CD4-positive, alpha-beta T cell (primary cell): ENCODE data around the gene SPRED2. TPM values are rescaled to one million over a fixed set of nuclear protein-coding genes. Genes with fewer than 3 reads are reported as not detected.

Experiments
- ATAC-seq: fragments of 200-7000 bp; cut with Tn5 transposase; one replicate; pipeline ENCODE4 v1.10.0; 2022; ENCODE audit warnings: mild to moderate bottlenecking; ENCODE audit not compliant: poor library complexity
- CTCF ChIA-PET: fragments of 350-600 bp; sonication (Branson Sonifier 250); formaldehyde crosslinking; loops from one replicate; lab custom pipeline; 2021; ENCODE audit warnings: antibody characterized with exemption, inconsistent platforms; lab: Charles Lee
- POLR2A ChIA-PET: fragments of 350-600 bp; sonication (Branson Sonifier 250); formaldehyde crosslinking; loops from one replicate; lab custom pipeline; 2021; ENCODE audit warnings: antibody characterized with exemption, inconsistent platforms; lab: Charles Lee
- DNase-seq, 14 experiments: peaks; one replicate each; pipeline ENCODE4 v3.0.0-alpha.2; 2013 to 2020; ENCODE audit warnings: mixed read lengths in 2 of 14
- H3K27ac ChIP-seq, 2 donors: one replicate each; pipeline versions ENCODE4 v1.5.1 to v1.7.0; 2013; ENCODE audit warnings: low read length in 2 of 2, low read depth in 1 of 2, mild to moderate bottlenecking in 1 of 2
- H3K27me3 ChIP-seq, 2 experiments: 1 replicate in 1 of 2; 2 replicates in 1 of 2; pipeline versions ENCODE4 v1.6.1 to v1.7.0; 2013; ENCODE audit warnings: low read length in 2 of 2, control low read depth in 1 of 2, mild to moderate bottlenecking in 1 of 2, moderate library complexity in 1 of 2; ENCODE audit not compliant: insufficient read depth in 2 of 2, control insufficient read depth in 1 of 2
- H3K36me3 ChIP-seq: one replicate; pipeline ENCODE4 v1.6.1; 2013; ENCODE audit warnings: low read length, control low read depth; ENCODE audit not compliant: insufficient read depth
- H3K4me1 ChIP-seq: one replicate; pipeline ENCODE4 v1.6.1; 2013; ENCODE audit warnings: low read length, control low read depth; ENCODE audit not compliant: insufficient read depth
- H3K4me3 ChIP-seq: one replicate; pipeline ENCODE4 v1.5.1; 2013; ENCODE audit warnings: mild to moderate bottlenecking, low read length, moderate library complexity
- H3K9me3 ChIP-seq, 2 experiments: 1 replicate in 1 of 2; 2 replicates in 1 of 2; pipeline versions ENCODE4 v1.6.1 to v1.7.0; 2013; ENCODE audit warnings: low read length in 2 of 2, mild to moderate bottlenecking in 2 of 2, control low read depth in 1 of 2, moderate library complexity in 1 of 2; ENCODE audit not compliant: control insufficient read depth in 1 of 2, insufficient read depth in 1 of 2
- H3K27ac Mint-ChIP-seq: one replicate; pipeline ENCODE4 v1.8.0; 2020; ENCODE audit warnings: mixed read lengths
- H3K27me3 Mint-ChIP-seq: one replicate; pipeline ENCODE4 v1.8.0; 2021; ENCODE audit warnings: mixed read lengths
- H3K36me3 Mint-ChIP-seq: one replicate; pipeline ENCODE4 v1.8.0; 2021; ENCODE audit warnings: low read depth, mixed read lengths
- H3K4me1 Mint-ChIP-seq: one replicate; pipeline ENCODE4 v1.8.0; 2021; ENCODE audit warnings: low read depth, mixed read lengths
- H3K4me3 Mint-ChIP-seq: one replicate; pipeline ENCODE4 v1.8.0; 2020; ENCODE audit warnings: mild to moderate bottlenecking, mixed read lengths
- H3K9me3 Mint-ChIP-seq: one replicate; pipeline ENCODE4 v1.8.0; 2020; ENCODE audit warnings: mixed read lengths
- CTCF ChIP-seq: fragments of 200-600 bp; IDR thresholded peaks from one replicate; pipeline ENCODE4 v1.8.0; 2022; ENCODE audit warnings: antibody characterized with exemption, mild to moderate bottlenecking
- intact Hi-C, 2 experiments: fragments of 100-400 bp; cut with DNase I in 1 of 2; cut with micrococcal nuclease in 1 of 2; formaldehyde crosslinking; loops; one replicate each; pipeline versions ENCODE4 v1.15.1 to v1.9.0; 2023 to 2025; cut with DNase I, micrococcal nuclease
- total RNA-seq, 174 experiments: library from RNA in 2 of 174; stranded (reverse) in 2 of 174; gene quantifications; one replicate each; pipeline ENCODE4 v1.2.3 and lab custom pipeline; 2021 to 2026

Gene SPRED2
- total RNA-seq, 2 experiments from 2014 or later = 2.5 to 2.8 TPM

- Histone ChIP-seq H3K36me3 (no peaks in the 10 kb centered on the region), H3K9me3 (no peaks in the 10 kb centered on the region), H3K4me1 (peaks cover 6% of the 10 kb centered on the region), H3K27ac (no peak overlapping the region), H3K27me3 (no peaks in the 10 kb centered on the region), H3K4me3 (no peak overlapping the region)
- intact Hi-C loops = no loop called here
- no peaks in the 10 kb centered on the region for H3K27me3 Mint-ChIP-seq
- H3K36me3 Mint-ChIP-seq = no peaks in the 10 kb centered on the region
- ChIA-PET POLR2A (no interaction called here), CTCF (no interaction called here)
- no peak for TF ChIP-seq CTCF
- DNase-seq = peak in 2 of 14 experiments; percentile 6 to 27
- H3K4me1 Mint-ChIP-seq = peaks cover 5% of the 10 kb centered on the region
- H3K27ac Mint-ChIP-seq = no peak overlapping the region
- H3K4me3 Mint-ChIP-seq = no peak overlapping the region
- ATAC-seq = peak; percentile 44
- H3K9me3 Mint-ChIP-seq = no peaks in the 10 kb centered on the region
Measured at GRCh38 chr2:65320042-65320725, 112.2 kb downstream of the SPRED2 start.

- Mint-ChIP-seq H3K9me3 (no peaks in the 10 kb centered on the region), H3K36me3 (no peaks in the 10 kb centered on the region), H3K27ac (no peak overlapping the region), H3K4me1 (peaks cover 5% of the 10 kb centered on the region), H3K4me3 (no peak overlapping the region), H3K27me3 (no peaks in the 10 kb centered on the region)
- DNase-seq = no peak
- H3K27ac ChIP-seq = no peak overlapping the region
- no peaks in the 10 kb centered on the region for H3K27me3 ChIP-seq
- CTCF ChIA-PET = no interaction called here
- TF ChIP-seq CTCF = no peak
- H3K4me3 ChIP-seq = no peak overlapping the region
- H3K36me3 ChIP-seq = no peaks in the 10 kb centered on the region
- POLR2A ChIA-PET = no interaction called here
- intact Hi-C loops = no loop called here
- no peaks in the 10 kb centered on the region for H3K9me3 ChIP-seq
- no peak for ATAC-seq
- peaks cover 6% of the 10 kb centered on the region for H3K4me1 ChIP-seq
Measured at GRCh38 chr2:65319674-65320041, 112.7 kb downstream of the SPRED2 start.

DNA sequence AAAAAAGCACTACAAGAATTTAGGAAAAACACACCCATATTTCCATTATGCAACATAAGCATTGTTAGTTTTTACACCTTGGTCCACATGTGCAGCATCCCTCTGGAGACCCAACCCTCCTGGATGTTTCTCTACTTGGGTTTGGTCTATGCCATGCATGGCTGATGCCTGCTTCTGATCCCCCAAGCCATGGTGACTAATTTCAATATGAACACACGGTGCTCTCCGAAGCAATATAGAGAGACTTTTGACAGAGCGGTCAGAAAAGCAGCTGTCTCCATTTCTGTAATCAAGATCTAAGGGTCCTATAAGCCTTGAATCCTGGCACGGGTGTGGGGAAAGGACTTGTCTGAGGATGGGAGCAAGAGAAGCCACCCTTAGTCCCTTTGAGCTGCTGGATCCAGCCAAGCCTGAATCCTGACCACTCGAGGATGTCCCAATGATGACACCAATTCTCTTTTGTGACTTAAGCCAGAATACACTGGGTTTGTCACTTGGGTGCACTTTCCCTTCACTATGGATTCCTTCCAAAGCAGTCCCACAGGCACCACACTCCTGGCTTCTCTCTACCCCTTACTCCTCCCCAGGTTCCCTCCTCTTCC lies 113.2 kb downstream of the SPRED2 start:
- ATAC-seq (no peak), DNase-seq (no peak)
- Histone ChIP-seq H3K9me3 (no peaks in the 10 kb centered on the region), H3K27ac (no peak overlapping the region), H3K36me3 (no peaks in the 10 kb centered on the region), H3K27me3 (no peaks in the 10 kb centered on the region), H3K4me3 (no peak overlapping the region), H3K4me1 (peaks cover 6% of the 10 kb centered on the region)
- CTCF ChIA-PET = no interaction called here
- no peak for TF ChIP-seq CTCF
- H3K4me3 Mint-ChIP-seq = no peak overlapping the region
- no peaks in the 10 kb centered on the region for H3K36me3 Mint-ChIP-seq
- peaks cover 5% of the 10 kb centered on the region for H3K4me1 Mint-ChIP-seq
- H3K27me3 Mint-ChIP-seq = no peaks in the 10 kb centered on the region
- H3K9me3 Mint-ChIP-seq = no peaks in the 10 kb centered on the region
- no peak overlapping the region for H3K27ac Mint-ChIP-seq
- POLR2A ChIA-PET = no interaction called here
- intact Hi-C loops = no loop called here
